Measurements from ENCODE around the gene ZFP30.

DNA sequence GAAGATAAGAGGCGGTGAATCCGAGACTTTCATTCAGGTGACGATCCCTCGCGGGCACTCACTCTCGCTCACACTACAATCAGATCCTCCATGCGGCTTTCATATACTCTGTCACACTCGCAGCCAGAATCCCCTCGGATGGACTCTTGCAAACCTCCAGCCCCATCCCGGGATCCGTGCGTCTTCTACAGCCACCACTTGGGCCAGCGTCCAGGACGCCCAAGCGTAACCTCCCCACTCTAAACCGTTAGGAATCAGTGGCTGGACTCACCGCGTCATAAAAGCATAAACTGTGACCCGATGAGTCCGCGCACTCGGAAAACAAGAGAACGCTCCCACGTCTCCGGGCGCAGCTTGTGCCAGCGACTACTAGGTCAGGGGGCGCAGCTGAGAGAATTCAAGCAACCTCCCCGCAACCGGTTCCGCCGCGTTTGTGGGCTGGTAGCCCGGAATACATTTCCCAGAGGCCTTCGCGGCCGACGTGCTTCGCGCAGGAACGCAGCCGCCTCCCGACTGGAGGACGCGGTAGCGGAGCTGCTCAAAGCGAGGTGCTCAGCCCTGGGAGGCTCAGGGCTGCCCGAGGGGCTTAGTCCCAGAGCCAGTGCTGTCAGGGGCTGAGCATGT is 36.7 kb upstream of the ZFP30 start:
- TF ChIP-seq, protein P1, sequence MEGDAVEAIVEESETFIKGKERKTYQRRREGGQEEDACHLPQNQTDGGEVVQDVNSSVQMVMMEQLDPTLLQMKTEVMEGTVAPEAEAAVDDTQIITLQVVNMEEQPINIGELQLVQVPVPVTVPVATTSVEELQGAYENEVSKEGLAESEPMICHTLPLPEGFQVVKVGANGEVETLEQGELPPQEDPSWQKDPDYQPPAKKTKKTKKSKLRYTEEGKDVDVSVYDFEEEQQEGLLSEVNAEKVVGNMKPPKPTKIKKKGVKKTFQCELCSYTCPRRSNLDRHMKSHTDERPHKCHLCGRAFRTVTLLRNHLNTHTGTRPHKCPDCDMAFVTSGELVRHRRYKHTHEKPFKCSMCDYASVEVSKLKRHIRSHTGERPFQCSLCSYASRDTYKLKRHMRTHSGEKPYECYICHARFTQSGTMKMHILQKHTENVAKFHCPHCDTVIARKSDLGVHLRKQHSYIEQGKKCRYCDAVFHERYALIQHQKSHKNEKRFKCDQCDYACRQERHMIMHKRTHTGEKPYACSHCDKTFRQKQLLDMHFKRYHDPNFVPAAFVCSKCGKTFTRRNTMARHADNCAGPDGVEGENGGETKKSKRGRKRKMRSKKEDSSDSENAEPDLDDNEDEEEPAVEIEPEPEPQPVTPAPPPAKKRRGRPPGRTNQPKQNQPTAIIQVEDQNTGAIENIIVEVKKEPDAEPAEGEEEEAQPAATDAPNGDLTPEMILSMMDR (conservative IDR thresholded peaks at IDR 0.05 in 1 of 2, IDR thresholded peaks at IDR 0.05 in 1 of 2; ENCODE audit: extremely low read depth in 1 of 2, insufficient read depth in 1 of 2, low read depth in 1 of 2, low read length in 2 of 2), result no peak
- TF ChIP-seq EZH2 (IDR thresholded peaks at IDR 0.05; ENCODE audit: borderline replicate concordance, low read length), result no peak

All from mammary epithelial cell (primary cell).